GM06990 (cell line): ENCODE results near the gene MISP.

Experiments
- DNase-seq: peaks from one replicate; pipeline ENCODE4 v3.0.0-alpha.2; 2011; ENCODE audit not compliant: insufficient read length; ENCODE audit errors: extremely low read depth
- H3K27me3 ChIP-seq: replicated peaks from 2 replicates; pipeline ENCODE4 v1.6.0; 2011; ENCODE audit warnings: low read length; ENCODE audit not compliant: control insufficient read depth, insufficient read depth
- H3K36me3 ChIP-seq: 2 replicates; pipeline ENCODE4 v1.5.1; 2011; ENCODE audit warnings: low read length; ENCODE audit not compliant: control insufficient read depth, insufficient read depth
- H3K4me3 ChIP-seq: replicated peaks from 2 replicates; pipeline ENCODE4 v1.5.1; 2011; ENCODE audit warnings: low read depth, mild to moderate bottlenecking, control low read depth, low read length
- TF ChIP-seq, protein P1 (sequence below): IDR thresholded peaks from 2 replicates; pipeline ENCODE4 v1.5.1; 2011; ENCODE audit warnings: low read length, control low read depth, mild to moderate bottlenecking, inconsistent platforms; ENCODE audit not compliant: insufficient read depth, poor library complexity, severe bottlenecking

MISP gene

DNA sequence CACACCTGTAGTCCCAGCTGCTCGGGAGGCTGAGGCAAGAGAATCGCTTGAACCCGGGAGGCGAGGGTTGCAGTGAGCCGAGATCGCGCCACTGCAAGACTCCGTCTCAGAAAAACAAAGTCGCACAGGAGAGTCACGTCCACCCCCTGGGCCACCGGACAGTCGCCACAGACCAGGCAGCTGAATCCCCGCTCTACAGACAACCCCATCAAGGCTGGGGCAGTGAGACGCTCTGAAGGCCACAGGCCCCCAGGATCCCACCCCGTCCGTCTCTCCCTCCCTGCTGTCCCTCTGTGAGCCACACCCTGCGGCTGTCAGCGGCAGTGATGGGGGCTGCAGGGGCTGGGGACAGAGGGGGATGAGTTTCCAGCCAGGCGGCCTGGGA, 30.9 kb downstream of the MISP start:
- no peak overlapping the region for H3K4me3 ChIP-seq
- TF ChIP-seq, protein P1, sequence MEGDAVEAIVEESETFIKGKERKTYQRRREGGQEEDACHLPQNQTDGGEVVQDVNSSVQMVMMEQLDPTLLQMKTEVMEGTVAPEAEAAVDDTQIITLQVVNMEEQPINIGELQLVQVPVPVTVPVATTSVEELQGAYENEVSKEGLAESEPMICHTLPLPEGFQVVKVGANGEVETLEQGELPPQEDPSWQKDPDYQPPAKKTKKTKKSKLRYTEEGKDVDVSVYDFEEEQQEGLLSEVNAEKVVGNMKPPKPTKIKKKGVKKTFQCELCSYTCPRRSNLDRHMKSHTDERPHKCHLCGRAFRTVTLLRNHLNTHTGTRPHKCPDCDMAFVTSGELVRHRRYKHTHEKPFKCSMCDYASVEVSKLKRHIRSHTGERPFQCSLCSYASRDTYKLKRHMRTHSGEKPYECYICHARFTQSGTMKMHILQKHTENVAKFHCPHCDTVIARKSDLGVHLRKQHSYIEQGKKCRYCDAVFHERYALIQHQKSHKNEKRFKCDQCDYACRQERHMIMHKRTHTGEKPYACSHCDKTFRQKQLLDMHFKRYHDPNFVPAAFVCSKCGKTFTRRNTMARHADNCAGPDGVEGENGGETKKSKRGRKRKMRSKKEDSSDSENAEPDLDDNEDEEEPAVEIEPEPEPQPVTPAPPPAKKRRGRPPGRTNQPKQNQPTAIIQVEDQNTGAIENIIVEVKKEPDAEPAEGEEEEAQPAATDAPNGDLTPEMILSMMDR: no peak
- no peaks in the 10 kb centered on the region for H3K36me3 ChIP-seq
- DNase-seq: no peak
- H3K27me3 ChIP-seq: no peaks in the 10 kb centered on the region

DNA sequence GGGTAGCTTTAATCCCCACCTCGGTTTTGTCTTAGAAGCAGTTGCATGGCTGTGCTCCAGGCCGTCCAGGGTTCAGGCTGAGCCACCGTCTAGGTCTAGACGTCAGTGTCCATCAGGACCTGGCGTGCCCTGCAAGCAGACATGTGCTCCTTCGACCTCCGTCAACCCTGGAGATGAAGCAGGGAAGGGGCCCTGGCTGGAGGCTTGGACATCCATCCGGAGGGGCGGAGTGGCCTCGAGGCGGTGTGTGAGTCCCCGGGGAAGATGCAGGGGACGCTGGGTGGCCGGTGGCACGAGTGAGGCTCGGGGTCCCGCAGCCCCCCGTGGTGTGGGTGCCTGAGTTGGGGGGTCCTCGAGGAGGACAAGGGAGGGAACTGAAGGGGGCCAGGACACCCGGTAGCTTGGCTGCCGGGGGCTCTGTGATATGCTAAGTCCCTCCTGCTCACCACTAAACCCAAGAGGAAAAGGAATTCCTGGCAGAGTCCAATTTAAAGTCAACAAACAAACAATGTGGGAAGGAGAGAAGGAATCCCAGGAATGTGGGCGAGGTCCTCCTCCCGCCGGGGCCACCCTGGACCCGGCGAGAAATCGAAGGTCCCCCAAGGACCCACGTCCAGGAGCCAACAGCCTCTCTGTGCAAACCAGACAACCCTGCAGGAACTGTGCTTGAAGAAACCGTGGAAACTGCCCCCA, 31.4 kb downstream of the MISP start:
- Histone ChIP-seq H3K27me3 (no peaks in the 10 kb centered on the region), H3K36me3 (no peaks in the 10 kb centered on the region), H3K4me3 (no peak overlapping the region)
- TF ChIP-seq, protein P1: no peak
- DNase-seq: no peak

DNA sequence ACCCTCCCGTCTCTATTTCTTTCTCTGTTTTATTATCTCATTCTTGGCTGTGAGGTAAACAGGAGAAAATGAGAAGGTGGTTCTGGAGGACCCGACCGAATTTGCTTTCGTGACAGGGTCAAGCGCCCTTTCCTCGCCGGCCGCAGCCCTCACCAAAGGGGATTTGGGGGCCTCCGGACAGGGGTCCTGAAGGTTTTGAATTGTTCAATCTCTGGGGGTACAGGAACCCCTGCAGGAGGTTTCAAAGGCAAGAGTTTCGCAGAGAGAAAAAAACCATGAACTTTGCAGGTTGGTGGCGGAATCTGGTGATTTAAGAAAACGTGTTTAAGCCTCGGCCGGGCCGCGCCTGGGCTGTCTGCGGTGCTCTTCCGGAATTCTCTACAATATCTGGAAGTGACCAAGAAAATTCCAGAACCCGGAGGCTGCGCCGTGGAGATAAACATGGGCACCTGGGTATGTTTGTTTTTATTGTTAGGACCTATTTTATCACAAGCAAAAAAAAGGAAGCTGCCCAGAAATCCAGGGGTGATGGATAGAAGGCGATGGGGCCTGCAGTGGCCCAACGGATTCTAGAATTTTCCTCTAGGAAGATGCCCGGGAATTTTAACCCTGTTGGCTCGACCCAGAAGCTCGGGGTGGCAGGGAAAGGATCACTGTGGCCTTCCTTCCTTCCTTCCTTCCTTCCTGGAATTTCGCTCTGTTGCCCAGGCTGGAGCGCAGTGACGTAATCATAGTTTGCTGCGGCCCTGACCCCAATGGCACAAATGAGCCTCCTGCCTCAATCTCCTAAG, 32.2 kb downstream of the MISP start:
- Histone ChIP-seq H3K4me3 (no peak overlapping the region), H3K36me3 (no peaks in the 10 kb centered on the region), H3K27me3 (no peaks in the 10 kb centered on the region)
- no peak for DNase-seq
- TF ChIP-seq, protein P1: no peak

DNA sequence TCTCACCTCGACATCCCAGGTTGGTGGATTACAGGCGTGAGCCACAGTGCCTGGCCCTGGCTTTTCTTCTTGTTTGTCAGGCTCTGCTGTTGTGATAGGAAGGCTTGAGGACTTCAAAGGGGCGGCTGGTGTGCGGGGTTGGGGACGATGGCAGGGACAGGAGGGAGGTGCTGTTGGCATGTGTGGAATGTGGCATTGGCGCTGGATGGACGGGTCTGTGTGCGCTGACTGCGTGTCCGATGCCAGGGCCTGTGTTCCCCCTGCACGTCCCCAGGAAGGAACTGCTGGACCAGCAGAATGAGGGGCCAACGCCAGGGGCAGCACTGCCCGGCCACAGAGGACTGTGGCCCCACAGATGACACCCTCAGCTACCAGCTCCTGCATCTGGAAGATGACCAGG, 33.6 kb downstream of the MISP start:
- DNase-seq: no peak
- Histone ChIP-seq H3K36me3 (no peaks in the 10 kb centered on the region), H3K27me3 (no peaks in the 10 kb centered on the region), H3K4me3 (no peak overlapping the region)
- TF ChIP-seq, protein P1: no peak

DNA sequence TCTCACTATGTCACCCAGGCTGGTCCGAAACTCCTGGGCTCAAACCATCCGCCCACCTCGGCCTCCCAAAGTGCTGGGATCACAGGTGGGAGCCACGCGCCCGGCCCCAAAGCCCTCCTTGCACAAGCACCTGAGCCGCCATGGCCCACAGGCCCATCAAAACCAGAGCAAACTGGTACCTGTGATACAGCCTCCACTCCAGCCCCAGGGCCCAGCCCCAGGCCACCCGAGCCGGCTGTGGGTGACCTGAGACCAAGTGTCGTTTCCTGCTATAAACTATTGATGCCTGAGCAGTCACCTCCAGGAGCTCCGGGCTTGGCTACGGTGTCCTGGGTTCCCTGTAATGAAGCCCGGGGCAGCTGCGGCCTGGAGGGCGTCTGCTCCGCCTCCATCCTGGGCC, 36.6 kb downstream of the MISP start:
- no peak for DNase-seq
- TF ChIP-seq, protein P1: no peak
- H3K27me3 ChIP-seq: no peaks in the 10 kb centered on the region
- H3K36me3 ChIP-seq: no peaks in the 10 kb centered on the region
- H3K4me3 ChIP-seq: no peak overlapping the region
